AG04450 (cell line): ENCODE results near the gene SDK1. TPM values are rescaled to one million over a fixed set of nuclear protein-coding genes. Genes with fewer than 3 reads are reported as not detected.

Source experiments
- CTCF ChIA-PET: fragments of 300-600, 350-600 bp; formaldehyde crosslinking; extraction: SDS; loops from one replicate; lab custom pipeline; 2022; ENCODE audit warnings: antibody characterized with exemption, inconsistent platforms; lab: Charles Lee
- POLR2A ChIA-PET: fragments of 350-600 bp; formaldehyde crosslinking; extraction: SDS; loops from one replicate; lab custom pipeline; 2021; ENCODE audit warnings: antibody characterized with exemption, inconsistent platforms; lab: Yijun Ruan, JAX
- DNase-seq: peaks from one replicate; pipeline ENCODE4 v3.0.0-alpha.2; 2011; ENCODE audit warnings: low read depth, low spot score
- H3K27ac ChIP-seq: one replicate; pipeline ENCODE4 v1.5.1; 2012; ENCODE audit warnings: low read depth, low read length, control low read depth
- H3K27me3 ChIP-seq: one replicate; pipeline ENCODE4 v1.6.0; 2012; ENCODE audit warnings: low read length; ENCODE audit not compliant: control insufficient read depth, insufficient read depth
- H3K4me3 ChIP-seq: 2 replicates; pipeline ENCODE4 v1.5.1; 2011; ENCODE audit warnings: mild to moderate bottlenecking, low read depth, low read length, control low read depth
- H3K9me3 ChIP-seq: 2 replicates; pipeline ENCODE4 v1.5.1; 2012; ENCODE audit warnings: low read length; ENCODE audit not compliant: control insufficient read depth, insufficient read depth
- polyA plus RNA-seq: library from polyadenylated mRNA; depleted of rRNA; stranded (reverse); fragments of >200 nt; gene quantifications from 2 replicates; pipeline ENCODE4 v1.2.3, GENCODE V29; 2011
- TF ChIP-seq, protein P1 (sequence below): IDR thresholded peaks from 2 replicates; pipeline ENCODE4 v1.5.1; 2011; ENCODE audit warnings: low read depth, low read length, control low read depth, inconsistent platforms

SDK1 gene
- polyA plus RNA-seq, 1 experiment = 2.2 TPM

DNA sequence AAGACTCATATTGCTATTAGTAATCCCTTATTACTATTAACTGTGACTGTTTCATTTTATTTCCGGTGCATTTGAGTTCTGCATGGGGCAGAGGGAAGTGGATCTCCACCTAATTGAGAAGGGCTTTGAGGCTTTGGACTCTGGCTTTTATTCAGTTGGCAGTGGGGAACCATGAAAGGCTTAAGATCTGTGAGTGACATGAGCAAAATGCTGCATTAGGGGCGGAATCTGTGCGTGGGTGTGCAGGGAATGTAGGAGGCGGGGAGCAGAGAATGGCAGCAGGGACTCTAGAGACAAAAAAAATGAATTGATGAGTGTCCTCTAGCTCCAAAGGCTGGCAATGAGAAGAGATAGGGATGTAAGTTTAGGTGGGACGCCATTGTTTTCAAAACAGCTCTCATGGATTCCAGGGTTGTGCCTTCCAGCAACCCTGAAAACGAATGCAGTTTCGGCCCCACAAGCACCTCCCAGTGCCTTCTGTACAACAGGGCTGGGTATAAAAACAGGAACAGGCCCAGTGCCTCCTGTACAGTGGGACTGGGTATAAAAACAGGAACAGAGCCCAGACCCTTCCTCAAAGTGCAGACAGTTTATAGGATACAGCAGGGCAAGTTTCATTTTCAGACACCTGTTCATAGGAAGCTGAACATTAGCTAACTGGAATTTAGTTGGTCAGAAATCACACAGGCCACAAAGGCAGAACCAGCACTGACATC lies 717.7 kb downstream of the SDK1 start:
- H3K4me3 ChIP-seq = no peak overlapping the region
- TF ChIP-seq, protein P1, sequence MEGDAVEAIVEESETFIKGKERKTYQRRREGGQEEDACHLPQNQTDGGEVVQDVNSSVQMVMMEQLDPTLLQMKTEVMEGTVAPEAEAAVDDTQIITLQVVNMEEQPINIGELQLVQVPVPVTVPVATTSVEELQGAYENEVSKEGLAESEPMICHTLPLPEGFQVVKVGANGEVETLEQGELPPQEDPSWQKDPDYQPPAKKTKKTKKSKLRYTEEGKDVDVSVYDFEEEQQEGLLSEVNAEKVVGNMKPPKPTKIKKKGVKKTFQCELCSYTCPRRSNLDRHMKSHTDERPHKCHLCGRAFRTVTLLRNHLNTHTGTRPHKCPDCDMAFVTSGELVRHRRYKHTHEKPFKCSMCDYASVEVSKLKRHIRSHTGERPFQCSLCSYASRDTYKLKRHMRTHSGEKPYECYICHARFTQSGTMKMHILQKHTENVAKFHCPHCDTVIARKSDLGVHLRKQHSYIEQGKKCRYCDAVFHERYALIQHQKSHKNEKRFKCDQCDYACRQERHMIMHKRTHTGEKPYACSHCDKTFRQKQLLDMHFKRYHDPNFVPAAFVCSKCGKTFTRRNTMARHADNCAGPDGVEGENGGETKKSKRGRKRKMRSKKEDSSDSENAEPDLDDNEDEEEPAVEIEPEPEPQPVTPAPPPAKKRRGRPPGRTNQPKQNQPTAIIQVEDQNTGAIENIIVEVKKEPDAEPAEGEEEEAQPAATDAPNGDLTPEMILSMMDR = no peak
- no peak overlapping the region for H3K27ac ChIP-seq
- no peak for DNase-seq
- H3K9me3 ChIP-seq = peaks cover 69% of the 10 kb centered on the region
- ChIA-PET CTCF (no interaction called here), POLR2A (no interaction called here)
- H3K27me3 ChIP-seq = no peaks in the 10 kb centered on the region

DNA sequence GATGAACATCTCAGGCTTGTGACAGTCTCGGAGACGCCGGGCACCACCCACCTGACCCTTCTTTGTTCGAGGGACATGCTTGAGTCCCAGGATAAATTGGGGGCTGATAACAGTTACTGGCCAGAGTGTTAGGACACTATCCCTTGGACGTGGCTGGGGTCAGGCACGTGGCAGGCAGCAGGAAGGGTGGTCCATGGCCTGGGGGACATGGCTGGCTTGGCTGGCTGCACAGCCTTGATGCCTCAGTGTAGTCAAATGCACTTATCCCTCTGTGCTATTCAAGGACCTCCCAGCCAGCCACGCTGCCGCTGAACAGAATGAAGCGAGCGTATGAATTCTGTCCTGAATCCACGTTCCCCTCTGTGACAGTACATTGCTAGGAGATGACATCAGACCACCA lies 719.0 kb downstream of the SDK1 start:
- DNase-seq = no peak
- POLR2A ChIA-PET = no interaction called here
- no peak overlapping the region for H3K27ac ChIP-seq
- no peak overlapping the region for H3K4me3 ChIP-seq
- CTCF ChIA-PET = no interaction called here
- H3K27me3 ChIP-seq = no peaks in the 10 kb centered on the region
- H3K9me3 ChIP-seq = peaks cover 68% of the 10 kb centered on the region
- TF ChIP-seq, protein P1 = no peak

DNA sequence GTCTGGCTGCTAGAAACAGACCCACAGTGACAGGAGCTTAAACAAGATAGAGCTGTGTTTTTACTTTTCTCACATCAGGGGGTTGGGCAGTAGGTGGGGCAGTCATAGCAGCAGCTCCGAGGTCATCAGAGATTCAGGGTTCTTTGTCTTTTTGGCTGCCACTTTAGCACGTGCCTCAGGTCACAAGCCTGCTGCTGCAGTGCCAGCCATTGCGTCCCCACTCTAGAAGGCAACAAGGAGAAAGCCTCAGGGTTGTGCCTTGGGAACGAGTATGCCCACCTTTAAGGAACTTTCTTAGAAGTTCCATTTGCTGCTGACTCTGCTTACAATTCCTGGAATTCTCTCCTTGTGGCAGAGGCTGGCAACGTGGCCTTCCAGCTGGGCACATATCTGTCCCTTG lies 720.4 kb downstream of the SDK1 start:
- H3K4me3 ChIP-seq = no peak overlapping the region
- TF ChIP-seq, protein P1 = no peak
- H3K27ac ChIP-seq = no peak overlapping the region
- H3K27me3 ChIP-seq = no peaks in the 10 kb centered on the region
- POLR2A ChIA-PET = no interaction called here
- CTCF ChIA-PET = no interaction called here
- no peak for DNase-seq
- H3K9me3 ChIP-seq = peaks cover 70% of the 10 kb centered on the region

DNA sequence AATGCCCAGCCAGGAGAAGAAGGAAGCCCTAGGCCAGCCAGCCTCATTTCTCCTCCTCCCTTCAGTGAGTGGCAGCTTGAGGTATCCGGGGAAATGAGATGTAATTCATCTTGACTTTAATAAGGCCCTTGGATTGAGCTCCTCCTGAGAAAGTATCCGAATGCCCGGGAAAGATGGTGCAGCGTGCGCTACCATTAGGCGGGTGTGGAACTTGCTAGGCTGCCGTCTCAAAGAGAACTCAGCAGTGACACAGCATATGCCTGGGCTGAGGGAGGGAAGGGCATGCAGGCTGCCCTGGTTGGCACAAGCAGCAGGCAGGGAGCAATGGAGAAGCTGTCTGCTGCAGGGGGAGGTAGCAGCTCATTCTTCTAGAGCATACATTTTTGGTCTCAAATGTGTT lies 721.2 kb downstream of the SDK1 start:
- TF ChIP-seq, protein P1 = no peak
- Histone ChIP-seq H3K9me3 (peaks cover 69% of the 10 kb centered on the region), H3K27ac (no peak overlapping the region), H3K27me3 (no peaks in the 10 kb centered on the region), H3K4me3 (no peak overlapping the region)
- ChIA-PET POLR2A (no interaction called here), CTCF (interaction anchor here (0.6 kb wide), 1 partner anchor 779 kb away, joined by 3 read pairs; no protein-coding TSS in a partner anchor)
- DNase-seq = no peak

DNA sequence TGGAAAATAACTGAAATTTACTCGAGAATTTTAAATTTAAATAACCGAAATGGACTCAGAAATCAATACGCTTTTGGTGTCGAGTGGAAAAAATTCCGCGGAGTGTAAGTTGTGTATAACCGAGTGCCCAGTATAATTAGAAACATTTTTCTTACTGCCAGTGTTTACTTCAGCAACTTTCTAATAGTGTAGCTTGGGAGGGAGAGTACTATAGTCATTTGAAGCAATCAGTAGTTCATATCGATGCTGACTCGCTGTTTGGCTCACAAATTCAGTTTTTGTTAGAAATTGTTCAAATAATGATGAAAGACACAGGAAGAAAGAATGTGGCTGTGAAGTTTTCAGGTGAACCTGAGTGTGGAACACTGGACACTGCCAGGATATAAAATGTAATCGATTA lies 722.5 kb downstream of the SDK1 start:
- Histone ChIP-seq H3K4me3 (no peak overlapping the region), H3K9me3 (peaks cover 70% of the 10 kb centered on the region), H3K27ac (no peak overlapping the region), H3K27me3 (no peaks in the 10 kb centered on the region)
- TF ChIP-seq, protein P1 = no peak
- ChIA-PET POLR2A (no interaction called here), CTCF (no interaction called here)
- DNase-seq = no peak
